Sigmoid colon (tissue), 7 donors: ENCODE results near the gene WHRN. TPM values are rescaled to one million over a fixed set of nuclear protein-coding genes. Genes with fewer than 3 reads are reported as not detected.

Experiments
- DNase-seq: peaks from one replicate; pipeline ENCODE4 v3.0.0-alpha.2; 2019
- H3K27ac ChIP-seq, 4 donors: fragments of 200-600 bp; sonication (generic); one replicate each; pipeline ENCODE4 v1.5.1; 2016 to 2019; ENCODE audit warnings: mild to moderate bottlenecking in 1 of 4
- H3K27me3 ChIP-seq, 3 donors: fragments of 200-600 bp; sonication (generic); one replicate each; pipeline ENCODE4 v1.5.1; 2019; ENCODE audit warnings: mild to moderate bottlenecking in 1 of 3
- H3K36me3 ChIP-seq, 4 donors: fragments of 200-600 bp; sonication (generic); one replicate each; pipeline ENCODE4 v1.5.1; 2016 to 2019
- H3K4me1 ChIP-seq, 4 donors: fragments of 200-600 bp; sonication (generic); one replicate each; pipeline ENCODE4 v1.5.1; 2017 to 2019
- H3K4me3 ChIP-seq, 4 donors: fragments of 200-600 bp; sonication (generic); one replicate each; pipeline ENCODE4 v1.5.1; 2017 to 2019; ENCODE audit warnings: mild to moderate bottlenecking in 2 of 4, moderate library complexity in 1 of 4
- H3K9me3 ChIP-seq, 4 donors: fragments of 200-600 bp in 3 of 4; sonication (generic) in 3 of 4; one replicate each; pipeline versions ENCODE4 v1.5.1 to v1.6.1; 2013 to 2019
- EP300 ChIP-seq, 4 donors: sonication (generic); formaldehyde crosslinking; IDR thresholded peaks; one replicate each; pipeline ENCODE4 v1.6.1; 2017; ENCODE audit warnings: antibody characterized with exemption in 4 of 4
- POLR2A ChIP-seq, 2 donors: fragments of 450-650 bp; IDR thresholded peaks; one replicate each; pipeline ENCODE4 v1.6.1; 2016; ENCODE audit warnings: antibody characterized with exemption in 2 of 2, mild to moderate bottlenecking in 2 of 2, moderate library complexity in 2 of 2
- POLR2AphosphoS5 ChIP-seq, 4 donors: sonication (generic); formaldehyde crosslinking; IDR thresholded peaks; one replicate each; pipeline ENCODE4 v1.6.1; 2017; ENCODE audit warnings: antibody characterized with exemption in 4 of 4
- WGBS, 2 donors: extraction: QIAGEN DNeasy Blood & Tissue Kit; methylation state at CpG; one replicate each; pipeline ENCODE4 v1.1.7; 2013; 5-methylcytosine and 5-hydroxymethylcytosine counted together
- intact Hi-C: fragments of 100-400 bp; cut with DNase I; formaldehyde crosslinking; loops from one replicate; pipeline ENCODE4 v1.15.1; 2023
- polyA plus RNA-seq, 3 donors: library from polyadenylated mRNA; stranded (reverse); fragments of 200-250 nt; gene quantifications; one replicate each; pipeline ENCODE4 v1.2.3, GENCODE V29; 2013
- total RNA-seq, 4 donors: library from RNA; depleted of rRNA; stranded (reverse); fragments of >200 nt; gene quantifications; one replicate each; pipeline ENCODE4 v1.1.0, GENCODE V29; 2016
- TF ChIP-seq, protein P1 (sequence below), 4 experiments: fragments of 450-650 bp in 3 of 4; fragments of 200-600 bp in 1 of 4; IDR thresholded peaks; one replicate each; pipeline ENCODE4 v1.5.1; 2016 to 2019; ENCODE audit warnings: antibody characterized with exemption in 4 of 4, mild to moderate bottlenecking in 3 of 4, moderate library complexity in 2 of 4
- donor health status: healthy with polysubstance abuse.
- donor health status: Bipolar disorder and iron deficiency.
- donor health status: healthy.

The WHRN gene
- total and polyA plus RNA-seq, 7 donors = 0.60 to 7.8 (median 5.4) TPM

DNA sequence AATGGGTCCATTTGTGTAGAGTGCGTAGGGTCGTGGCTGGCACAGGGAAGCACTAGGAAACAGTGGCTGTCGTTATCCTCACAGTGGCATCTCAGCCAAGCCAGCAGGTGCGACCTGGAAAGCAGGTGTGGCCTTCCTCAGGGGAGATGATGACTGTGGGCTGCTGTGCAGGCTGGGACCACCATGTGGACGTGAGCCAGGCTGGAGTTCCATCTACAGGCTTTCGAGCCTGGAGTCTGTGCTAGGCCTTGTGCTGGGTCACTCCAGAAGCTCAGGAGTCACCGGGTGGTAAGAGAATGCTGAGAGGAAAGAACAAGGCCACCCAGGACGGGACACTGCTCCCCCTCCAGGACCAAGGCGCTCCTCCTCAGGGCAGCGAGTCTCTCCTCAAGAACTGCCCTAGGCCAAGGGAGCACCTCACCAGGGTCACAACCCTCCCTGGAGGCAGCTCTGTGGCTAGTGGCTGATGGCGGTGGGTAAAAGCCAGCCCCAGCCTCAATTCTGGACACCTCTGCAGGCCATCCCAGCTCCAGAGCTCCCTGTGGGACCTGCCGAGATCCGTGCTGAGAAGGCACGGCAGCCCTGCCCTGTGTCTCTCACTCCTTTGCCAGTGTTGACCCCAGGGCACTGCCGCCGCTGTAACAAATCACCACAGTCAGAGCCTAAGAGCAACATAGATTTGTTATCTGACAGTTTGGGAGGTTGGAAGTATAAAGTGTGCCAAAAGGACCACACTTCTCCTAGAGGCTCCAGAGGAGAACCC, 36.0 kb downstream of the WHRN start:
- no peaks in the 10 kb centered on the region for H3K9me3 ChIP-seq
- intact Hi-C loops = no loop called here
- H3K36me3 ChIP-seq = peaks cover 0 to 10% (median 4%) of the 10 kb centered on the region in 4 donors
- no peak for TF ChIP-seq POLR2AphosphoS5 (IDR thresholded peaks at IDR 0.05)
- TF ChIP-seq POLR2A (IDR thresholded peaks at IDR 0.05) = no peak
- no peak overlapping the region for H3K4me3 ChIP-seq
- no peak overlapping the region for H3K27ac ChIP-seq
- H3K27me3 ChIP-seq = no peaks in the 10 kb centered on the region
- H3K4me1 ChIP-seq = no peaks in the 10 kb centered on the region
- WGBS, 2 donors = 91 to 95% methylated on average over 16 of the region's 16 CpGs
- no peak for DNase-seq

DNA sequence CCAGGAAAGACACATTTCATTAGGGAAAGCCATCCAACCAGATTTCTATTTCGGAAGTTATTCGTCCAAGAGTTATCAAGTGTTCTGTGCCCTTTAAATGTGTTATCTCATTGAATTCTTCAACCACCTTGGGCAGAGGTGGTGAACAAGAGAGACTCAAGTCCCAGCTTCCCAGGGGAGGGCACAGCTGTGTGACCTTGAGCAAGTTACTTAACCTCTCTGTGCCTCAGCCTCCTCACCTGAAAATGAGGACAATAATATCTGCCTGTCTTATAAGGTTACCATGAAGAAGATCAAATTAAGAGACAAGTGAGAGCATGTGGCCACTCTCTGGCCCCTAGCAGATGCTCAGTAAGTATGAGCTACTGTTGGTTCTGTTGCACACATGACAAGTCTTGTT, 37.4 kb downstream of the WHRN start:
- no peak overlapping the region for H3K27ac ChIP-seq
- no peak for DNase-seq
- H3K4me3 ChIP-seq = no peak overlapping the region
- no peaks in the 10 kb centered on the region for H3K4me1 ChIP-seq
- no peaks in the 10 kb centered on the region for H3K9me3 ChIP-seq
- peaks cover 0 to 10% (median 6%) of the 10 kb centered on the region in 4 donors for H3K36me3 ChIP-seq
- TF ChIP-seq, protein P1, sequence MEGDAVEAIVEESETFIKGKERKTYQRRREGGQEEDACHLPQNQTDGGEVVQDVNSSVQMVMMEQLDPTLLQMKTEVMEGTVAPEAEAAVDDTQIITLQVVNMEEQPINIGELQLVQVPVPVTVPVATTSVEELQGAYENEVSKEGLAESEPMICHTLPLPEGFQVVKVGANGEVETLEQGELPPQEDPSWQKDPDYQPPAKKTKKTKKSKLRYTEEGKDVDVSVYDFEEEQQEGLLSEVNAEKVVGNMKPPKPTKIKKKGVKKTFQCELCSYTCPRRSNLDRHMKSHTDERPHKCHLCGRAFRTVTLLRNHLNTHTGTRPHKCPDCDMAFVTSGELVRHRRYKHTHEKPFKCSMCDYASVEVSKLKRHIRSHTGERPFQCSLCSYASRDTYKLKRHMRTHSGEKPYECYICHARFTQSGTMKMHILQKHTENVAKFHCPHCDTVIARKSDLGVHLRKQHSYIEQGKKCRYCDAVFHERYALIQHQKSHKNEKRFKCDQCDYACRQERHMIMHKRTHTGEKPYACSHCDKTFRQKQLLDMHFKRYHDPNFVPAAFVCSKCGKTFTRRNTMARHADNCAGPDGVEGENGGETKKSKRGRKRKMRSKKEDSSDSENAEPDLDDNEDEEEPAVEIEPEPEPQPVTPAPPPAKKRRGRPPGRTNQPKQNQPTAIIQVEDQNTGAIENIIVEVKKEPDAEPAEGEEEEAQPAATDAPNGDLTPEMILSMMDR (IDR thresholded peaks at IDR 0.05) = no peak
- no peaks in the 10 kb centered on the region for H3K27me3 ChIP-seq
- intact Hi-C loops = no loop called here
- WGBS, 2 donors = 94 to 96% methylated on average over 2 of the region's 2 CpGs

DNA sequence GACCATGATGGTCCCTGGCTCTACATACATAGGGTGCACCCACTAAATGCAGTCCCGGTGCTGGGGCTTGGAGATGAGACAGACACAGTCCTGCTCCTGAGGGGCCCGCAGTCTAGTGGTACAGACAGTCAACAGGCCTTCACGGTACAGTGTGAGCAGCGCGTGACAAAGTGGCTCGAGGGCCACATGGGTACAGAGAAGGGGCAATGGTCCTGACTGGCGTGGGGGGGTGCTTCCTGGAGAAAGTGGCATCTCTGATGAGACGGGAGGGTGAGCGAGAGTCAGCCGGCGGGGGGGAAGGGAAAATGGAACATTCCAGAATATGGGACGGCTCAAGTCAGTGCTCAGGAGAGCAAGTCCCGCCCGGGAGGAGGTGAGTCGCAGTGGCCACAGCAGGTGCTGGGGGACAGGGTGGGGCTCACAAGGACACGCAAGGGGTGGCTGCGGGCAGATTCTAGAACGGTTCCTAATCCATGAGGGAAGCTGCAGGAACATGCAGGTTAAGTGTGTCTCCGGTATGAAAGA, 38.0 kb downstream of the WHRN start:
- no peaks in the 10 kb centered on the region for H3K27me3 ChIP-seq
- DNase-seq = no peak
- peaks cover 0 to 10% (median 6%) of the 10 kb centered on the region in 4 donors for H3K36me3 ChIP-seq
- H3K9me3 ChIP-seq = no peaks in the 10 kb centered on the region
- TF ChIP-seq, protein P1 (IDR thresholded peaks at IDR 0.05) = no peak
- TF ChIP-seq EP300 (IDR thresholded peaks at IDR 0.05) (no peak), POLR2AphosphoS5 (IDR thresholded peaks at IDR 0.05) (no peak), POLR2A (IDR thresholded peaks at IDR 0.05) (no peak)
- intact Hi-C loops = no loop called here
- no peak overlapping the region for H3K27ac ChIP-seq
- no peaks in the 10 kb centered on the region for H3K4me1 ChIP-seq
- 91 to 93% methylated on average over 19 of the region's 19 CpGs for WGBS, 2 donors
- H3K4me3 ChIP-seq = no peak overlapping the region

DNA sequence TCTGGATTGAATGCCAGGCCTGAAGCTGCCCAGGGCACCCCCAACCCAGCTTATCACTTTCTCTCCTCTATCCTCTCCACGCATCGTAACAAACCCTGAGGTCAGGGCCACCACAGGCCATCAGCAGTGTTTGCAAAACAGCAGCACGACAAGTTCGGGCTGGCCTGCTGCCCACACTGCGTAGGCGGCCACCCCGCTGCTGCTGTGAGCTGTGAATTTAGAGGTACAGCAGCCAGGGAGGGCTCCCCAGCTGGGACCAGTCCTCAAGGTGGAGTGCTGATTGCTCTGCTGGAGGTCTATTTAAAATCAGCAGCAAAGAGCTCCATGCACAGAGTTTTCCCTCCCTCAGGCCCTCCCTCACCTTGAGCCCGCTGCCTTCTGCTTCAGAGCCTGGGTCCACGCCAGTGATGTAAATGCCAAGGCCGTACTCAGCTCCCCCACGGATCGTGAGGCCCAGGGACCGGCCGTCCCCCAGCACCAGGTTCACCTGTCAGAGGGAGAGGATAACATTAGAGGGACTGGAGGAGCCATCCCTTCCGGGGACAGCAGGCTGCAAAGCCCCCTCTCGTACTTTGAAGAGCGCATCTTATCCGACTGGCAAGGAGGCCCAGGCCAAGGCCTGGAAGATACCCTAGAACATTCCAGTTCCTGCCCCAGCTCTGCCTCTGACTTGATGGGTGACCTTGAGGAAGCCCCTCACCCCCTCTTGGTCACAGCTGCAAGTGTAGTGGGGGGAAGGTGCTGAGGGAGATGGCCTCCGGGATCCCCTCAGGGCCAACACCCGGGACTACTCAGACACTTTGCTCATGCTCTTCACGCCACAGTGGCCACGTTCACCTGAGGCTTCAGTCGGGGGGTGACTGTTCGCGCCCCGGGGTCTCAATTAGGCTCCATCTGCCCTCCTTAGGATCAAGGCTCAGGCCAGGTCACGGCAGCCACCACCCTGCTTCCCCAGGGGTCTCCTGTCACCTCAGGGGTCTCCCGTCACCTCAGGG, 39.1 kb downstream of the WHRN start:
- Histone ChIP-seq H3K4me3 (no peak overlapping the region), H3K9me3 (no peaks in the 10 kb centered on the region), H3K27ac (no peak overlapping the region), H3K27me3 (no peaks in the 10 kb centered on the region), H3K4me1 (no peaks in the 10 kb centered on the region), H3K36me3 (peaks cover 0 to 10% (median 6%) of the 10 kb centered on the region in 4 donors)
- no peak for TF ChIP-seq POLR2A (IDR thresholded peaks at IDR 0.05)
- TF ChIP-seq POLR2AphosphoS5 (IDR thresholded peaks at IDR 0.05) = no peak
- no peak for TF ChIP-seq EP300 (IDR thresholded peaks at IDR 0.05)
- TF ChIP-seq, protein P1 (IDR thresholded peaks at IDR 0.05) = no peak
- WGBS, 2 donors = 90 to 91% methylated on average over 28 of the region's 28 CpGs
- DNase-seq = no peak
- intact Hi-C loops = no loop called here

DNA sequence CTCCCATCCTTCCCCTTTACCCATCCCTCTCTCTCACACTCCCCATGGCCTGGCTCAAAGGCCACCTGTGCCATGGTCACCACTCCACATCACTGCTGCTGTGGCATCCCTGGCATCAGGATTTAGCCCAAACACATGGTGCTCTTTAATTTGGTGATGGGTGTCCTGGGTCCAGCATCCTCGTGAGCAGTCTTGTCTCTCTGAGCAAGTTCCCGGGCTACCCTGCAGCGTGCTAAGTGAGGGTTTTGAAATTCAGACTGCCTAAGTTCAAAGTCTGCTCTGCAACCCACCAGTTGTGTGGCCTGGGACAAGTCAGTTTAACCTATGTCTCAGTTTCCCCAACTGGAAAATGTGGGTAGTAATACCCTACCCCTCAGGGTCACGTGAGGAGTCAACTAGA, 39.9 kb downstream of the WHRN start:
- intact Hi-C loops = no loop called here
- H3K4me1 ChIP-seq = no peaks in the 10 kb centered on the region
- peaks cover 0 to 10% (median 6%) of the 10 kb centered on the region in 4 donors for H3K36me3 ChIP-seq
- H3K9me3 ChIP-seq = no peaks in the 10 kb centered on the region
- H3K27me3 ChIP-seq = no peaks in the 10 kb centered on the region
- no peak for TF ChIP-seq POLR2A (IDR thresholded peaks at IDR 0.05)
- TF ChIP-seq POLR2AphosphoS5 (IDR thresholded peaks at IDR 0.05) = no peak
- no peak for TF ChIP-seq EP300 (IDR thresholded peaks at IDR 0.05)
- TF ChIP-seq, protein P1 (IDR thresholded peaks at IDR 0.05) = no peak
- no peak overlapping the region for H3K27ac ChIP-seq
- H3K4me3 ChIP-seq = no peak overlapping the region
- 97% methylated on average over 4 of the region's 4 CpGs for WGBS, 2 donors
- DNase-seq = no peak
